HepG2 (cell line): ENCODE results near the gene NBPF1. TPM values are rescaled to one million over a fixed set of nuclear protein-coding genes. Genes with fewer than 3 reads are reported as not detected.

Experiments
- GZF1 ChIP-seq: sonication (generic); formaldehyde crosslinking; IDR thresholded peaks from 2 replicates; pipeline ENCODE4 v1.5.1; 2020; ENCODE audit warnings: mild to moderate bottlenecking, missing genetic modification reagents
- KLF9 ChIP-seq: IDR thresholded peaks from 2 replicates; pipeline ENCODE4 v1.6.1; 2016; ENCODE audit warnings: low read depth
- MYNN ChIP-seq: sonication (generic); formaldehyde crosslinking; IDR thresholded peaks from 2 replicates; pipeline ENCODE4 v1.4.0; 2020; ENCODE audit warnings: mild to moderate bottlenecking, low read depth, missing genetic modification reagents
- ONECUT2 ChIP-seq: sonication (generic); formaldehyde crosslinking; IDR thresholded peaks from 2 replicates; pipeline ENCODE4 v1.4.0; 2020; ENCODE audit warnings: missing genetic modification reagents
- SP1 ChIP-seq, 2 experiments: fragments of 450-650 bp in 1 of 2; sonication (generic) in 1 of 2; formaldehyde crosslinking in 1 of 2; IDR thresholded peaks; 2 replicates each; pipeline versions ENCODE4 v1.4.0 to v1.6.1; 2016 to 2020; ENCODE audit warnings: missing genetic modification reagents in 1 of 2
- SP2 ChIP-seq: sonication (generic); formaldehyde crosslinking; IDR thresholded peaks from 2 replicates; pipeline ENCODE4 v1.5.1; 2020; ENCODE audit warnings: mild to moderate bottlenecking, missing genetic modification reagents
- TARDBP ChIP-seq: sonication (generic); formaldehyde crosslinking; IDR thresholded peaks from 2 replicates; pipeline ENCODE4 v1.8.0; 2022; ENCODE audit warnings: mild to moderate bottlenecking, missing genetic modification reagents
- polyA plus RNA-seq, 8 experiments: library from polyadenylated mRNA; depleted of rRNA in 3 of 8; stranded (reverse) in 7 of 8; unstranded in 1 of 8; fragments of >200 nt; fragmentation: Illumina TruSeq in 4 of 8; extraction: Trizol in 4 of 8; gene quantifications; 2 replicates each; pipeline versions ENCODE4 v1.2.1 to v1.2.3, GENCODE V29; 2011 to 2016; ENCODE audit warnings: low read depth in 4 of 8, missing spikeins in 1 of 8, mixed read lengths in 1 of 8; ENCODE audit not compliant: insufficient read depth in 1 of 8
- total RNA-seq, 5 experiments: library from RNA; depleted of rRNA; stranded (reverse); fragments of >200 nt; fragmentation: Illumina TruSeq; extraction: Trizol; gene quantifications; 2 replicates each; pipeline ENCODE4 v1.2.3, GENCODE V29; 2016; ENCODE audit warnings: low read depth in 1 of 5
- TF ChIP-seq, protein P1 (sequence below): sonication (generic); formaldehyde crosslinking; IDR thresholded peaks from 2 replicates; pipeline ENCODE4 v1.4.0; 2020; ENCODE audit warnings: mild to moderate bottlenecking, missing genetic modification reagents
- TF ChIP-seq, protein P2 (sequence below), 2 experiments: fragments of 450-650 bp in 1 of 2; sonication (generic) in 1 of 2; formaldehyde crosslinking; IDR thresholded peaks; 2 replicates each; pipeline versions ENCODE4 v1.5.0 to v1.8.0; 2020 to 2022; ENCODE audit warnings: mild to moderate bottlenecking in 1 of 2, missing genetic modification reagents in 1 of 2

NBPF1 gene
- total and polyA plus RNA-seq, 2 of the 13 experiments (the other 11 are each of a cell fraction or from before 2014, with no cell fraction given): 30.3 to 35.6 TPM

DNA sequence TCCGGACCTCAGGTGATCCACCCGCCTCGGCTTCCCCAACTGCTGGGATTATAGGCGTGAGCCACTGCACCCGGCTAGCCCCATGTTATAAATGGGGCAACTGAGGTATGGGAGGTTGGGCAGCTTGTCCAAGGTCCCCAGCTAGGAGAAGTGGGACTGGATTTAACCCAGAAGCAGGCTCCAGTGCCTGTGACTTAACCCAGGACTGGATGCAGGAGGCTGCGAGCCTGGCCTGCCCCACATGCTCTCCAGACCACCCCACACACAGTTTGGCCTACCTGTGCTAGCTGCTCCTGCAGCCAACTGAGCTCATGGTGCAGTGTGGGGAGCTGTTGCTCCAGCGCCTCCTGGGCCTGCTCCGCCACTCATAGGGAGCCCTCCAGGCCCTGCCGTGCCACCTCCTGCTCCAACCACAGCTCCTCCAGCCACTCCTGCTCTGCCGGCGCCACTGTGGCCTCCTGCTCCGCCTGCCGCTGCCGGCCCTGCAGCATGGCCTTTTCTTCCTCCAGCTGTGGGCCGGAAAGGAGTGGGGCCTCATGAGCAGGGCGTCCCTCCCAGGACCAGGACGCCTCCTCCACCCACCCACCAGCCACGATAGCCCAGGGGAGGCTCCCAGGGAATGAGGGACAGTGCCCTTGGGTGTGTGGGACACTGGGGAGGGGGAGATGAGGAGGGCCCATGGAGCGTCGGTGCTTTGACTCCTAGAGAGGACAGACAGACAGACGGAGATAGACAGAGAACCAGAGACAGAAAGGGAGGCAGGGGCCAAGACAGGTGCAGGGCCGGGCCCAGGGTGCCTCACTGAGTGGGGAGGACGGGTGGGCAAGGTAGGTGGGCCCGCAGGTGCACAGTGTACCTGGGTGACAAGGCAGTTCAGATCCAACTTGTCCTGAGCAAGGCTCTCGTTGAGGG is 12.4 kb upstream of the NBPF1 start (continued):
- TF ChIP-seq, protein P1, sequence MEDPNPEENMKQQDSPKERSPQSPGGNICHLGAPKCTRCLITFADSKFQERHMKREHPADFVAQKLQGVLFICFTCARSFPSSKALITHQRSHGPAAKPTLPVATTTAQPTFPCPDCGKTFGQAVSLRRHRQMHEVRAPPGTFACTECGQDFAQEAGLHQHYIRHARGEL: no peak
- TF ChIP-seq KLF9 (CRISPR knock-in tag): no peak
- TF ChIP-seq MYNN (CRISPR knock-in tag): no peak
- TF ChIP-seq SP2 (CRISPR knock-in tag): no peak
- TF ChIP-seq ONECUT2 (CRISPR knock-in tag): no peak
- TF ChIP-seq, protein P2, sequence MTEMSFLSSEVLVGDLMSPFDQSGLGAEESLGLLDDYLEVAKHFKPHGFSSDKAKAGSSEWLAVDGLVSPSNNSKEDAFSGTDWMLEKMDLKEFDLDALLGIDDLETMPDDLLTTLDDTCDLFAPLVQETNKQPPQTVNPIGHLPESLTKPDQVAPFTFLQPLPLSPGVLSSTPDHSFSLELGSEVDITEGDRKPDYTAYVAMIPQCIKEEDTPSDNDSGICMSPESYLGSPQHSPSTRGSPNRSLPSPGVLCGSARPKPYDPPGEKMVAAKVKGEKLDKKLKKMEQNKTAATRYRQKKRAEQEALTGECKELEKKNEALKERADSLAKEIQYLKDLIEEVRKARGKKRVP (CRISPR knock-in tag; IDR thresholded peaks at IDR 0.05): no peak
- TF ChIP-seq SP1 (IDR thresholded peaks at IDR 0.05): no peak
- TF ChIP-seq SP1 (CRISPR knock-in tag; IDR thresholded peaks at IDR 0.05): no peak
- no peak for TF ChIP-seq TARDBP (CRISPR knock-in tag)
- TF ChIP-seq GZF1 (CRISPR knock-in tag): no peak
